NOMO-1 (cell line): ENCODE results near the gene JMJD1C.
"Not testable (repeated sequence)": the region's sequence is repeated elsewhere in the genome, so short reads cannot be mapped to it uniquely, and the experiment has no call there.

Experiments
- DNase-seq, 2 experiments: peaks; one replicate each; lab custom pipeline; 2025; ENCODE audit not compliant: unreplicated experiment in 2 of 2; lab: John Stamatoyannopoulos, UW

The JMJD1C gene

DNA sequence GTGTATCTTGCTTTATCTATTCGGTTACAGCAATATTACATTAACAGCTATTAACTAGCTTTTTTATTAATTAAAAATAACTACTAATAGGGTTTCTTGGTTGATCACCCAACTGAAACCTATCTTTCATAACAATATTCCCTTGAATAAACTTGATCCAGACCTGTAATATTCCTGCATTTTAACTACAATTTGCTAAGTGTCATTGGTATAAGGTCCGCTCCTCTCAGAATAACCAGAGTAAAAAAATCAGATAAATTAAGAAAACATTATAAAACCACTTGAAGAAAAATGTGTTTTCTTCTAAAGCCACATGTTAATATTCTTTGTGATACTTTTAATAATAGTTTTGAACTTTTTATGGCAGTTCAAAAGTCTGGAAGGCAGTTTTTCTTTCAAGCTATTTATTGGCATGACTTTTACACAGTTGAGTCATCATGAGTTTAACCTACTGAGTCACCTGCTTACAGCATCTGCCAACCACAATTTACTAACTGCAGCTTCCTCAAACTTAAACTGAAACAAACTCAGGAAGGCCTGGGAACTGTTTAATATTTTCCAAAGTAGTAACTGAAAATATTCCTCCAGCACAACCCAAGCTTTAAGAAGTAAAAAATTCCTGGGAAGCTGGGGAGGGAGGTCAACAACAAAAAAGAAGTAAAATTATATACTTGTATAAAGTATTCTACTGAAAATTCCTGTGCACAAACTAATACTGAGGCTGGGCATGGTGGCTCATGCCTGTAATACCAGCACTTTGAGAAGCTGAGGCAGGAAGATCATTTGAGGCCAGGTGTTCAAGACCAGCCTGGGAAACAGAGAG lies 229.5 kb downstream of the JMJD1C start:
- DNase-seq = peak; percentile 59 to 96

DNA sequence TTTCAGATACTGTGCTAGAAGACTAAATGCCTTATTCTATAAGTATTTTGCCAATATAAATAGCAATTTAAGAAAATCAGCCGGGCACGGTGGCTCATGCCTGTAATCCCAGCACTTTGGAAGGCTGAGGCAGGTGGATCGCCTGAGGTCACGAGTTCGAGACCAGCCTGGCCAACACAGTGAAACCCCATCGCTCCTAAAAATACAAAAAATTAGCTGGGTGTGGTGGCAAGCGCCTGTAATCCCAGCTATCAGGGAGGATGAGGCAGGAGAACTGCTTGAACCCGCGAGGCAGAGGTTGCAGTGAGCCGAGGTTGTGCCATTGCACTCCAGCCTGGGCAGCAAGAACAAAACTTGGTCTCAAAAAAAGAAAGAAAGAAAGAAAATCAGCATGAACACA lies 230.6 kb downstream of the JMJD1C start:
- DNase-seq = not testable (repeated sequence)

DNA sequence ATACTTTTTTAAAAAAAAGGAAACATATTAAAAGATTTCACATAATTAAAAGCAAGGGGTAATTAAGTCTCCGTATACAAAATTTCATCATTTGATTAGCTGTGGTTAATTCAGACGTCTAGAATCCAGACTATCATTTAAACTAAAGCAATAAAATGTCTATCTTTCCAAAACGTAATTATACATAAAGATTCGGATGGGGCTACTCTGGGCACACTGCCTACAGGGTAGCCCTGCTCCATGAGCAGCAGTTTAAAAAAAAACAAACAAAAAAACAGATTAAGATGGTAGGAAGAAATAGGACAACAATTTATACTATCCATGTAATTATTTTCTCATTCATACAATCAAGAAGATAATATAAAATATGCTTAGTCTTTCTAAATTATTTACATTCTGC lies 236.6 kb downstream of the JMJD1C start:
- DNase-seq = no peak

DNA sequence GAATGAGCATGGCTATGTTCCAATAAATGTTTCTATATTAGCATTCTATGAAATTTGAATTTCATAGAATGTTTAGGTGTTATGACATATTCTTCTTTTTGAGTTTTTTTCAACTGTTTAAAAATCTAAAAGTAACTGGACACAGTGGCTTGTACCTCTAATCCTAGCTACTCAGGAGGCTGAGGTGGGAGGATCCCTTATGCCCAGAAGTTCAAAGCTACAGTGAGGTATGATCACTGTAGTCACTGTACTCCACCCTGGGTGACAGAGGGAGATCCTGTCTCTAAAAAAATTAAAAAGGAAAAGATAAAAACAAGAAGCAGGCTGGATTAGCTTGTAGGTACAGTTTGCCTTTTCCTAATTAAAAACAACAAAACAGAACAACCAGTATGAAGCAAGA lies 237.5 kb downstream of the JMJD1C start:
- DNase-seq = no peak

DNA sequence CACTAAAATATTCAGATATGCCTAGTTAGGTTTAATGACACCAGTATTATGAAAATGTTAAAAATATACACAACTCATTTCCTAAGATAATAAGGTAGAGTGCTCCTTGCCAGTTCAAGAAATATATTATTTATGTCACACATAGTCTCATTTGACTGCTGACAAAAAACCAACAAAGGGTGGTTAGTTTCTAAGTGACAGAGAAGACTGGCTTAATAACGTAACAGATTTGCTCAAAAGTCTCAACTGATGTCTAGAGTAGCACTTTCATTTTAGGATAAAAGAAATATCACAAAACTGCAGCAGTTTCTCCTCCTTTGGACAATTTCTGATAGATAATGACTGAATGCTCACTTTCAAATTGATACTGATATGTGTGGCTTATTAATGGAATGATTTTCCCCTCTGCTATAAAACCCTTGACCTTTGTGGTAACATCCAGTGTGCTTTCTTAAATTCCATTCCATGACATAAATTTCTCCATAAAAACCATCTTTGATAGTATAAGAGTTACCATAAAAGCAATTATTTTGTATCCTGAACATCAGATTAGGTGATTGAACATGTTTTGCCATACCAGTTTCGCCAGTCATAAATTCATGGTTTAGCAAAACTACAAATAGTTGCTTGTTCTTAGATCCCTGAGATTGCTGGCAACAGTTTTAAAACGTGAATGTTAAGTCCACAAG lies 238.4 kb downstream of the JMJD1C start:
- no peak for DNase-seq

DNA sequence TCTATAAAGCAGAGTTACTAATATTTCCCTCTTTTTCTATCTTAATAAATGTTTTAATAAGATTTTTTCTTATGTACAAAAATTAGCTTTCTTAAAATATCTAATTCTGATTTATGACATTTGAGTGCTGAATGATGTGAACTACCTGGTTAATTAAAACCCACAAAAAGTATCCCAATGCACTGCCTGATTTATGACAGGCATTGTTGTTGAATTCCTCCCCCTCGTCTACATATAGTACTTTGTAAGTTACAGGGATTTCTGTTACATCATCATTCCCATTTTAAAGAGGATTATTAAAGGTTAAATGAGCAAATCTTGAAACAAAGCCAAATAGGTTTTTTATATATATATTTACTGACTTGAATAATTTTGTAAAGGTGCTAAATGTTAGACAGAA lies 241.5 kb downstream of the JMJD1C start:
- DNase-seq = no peak

DNA sequence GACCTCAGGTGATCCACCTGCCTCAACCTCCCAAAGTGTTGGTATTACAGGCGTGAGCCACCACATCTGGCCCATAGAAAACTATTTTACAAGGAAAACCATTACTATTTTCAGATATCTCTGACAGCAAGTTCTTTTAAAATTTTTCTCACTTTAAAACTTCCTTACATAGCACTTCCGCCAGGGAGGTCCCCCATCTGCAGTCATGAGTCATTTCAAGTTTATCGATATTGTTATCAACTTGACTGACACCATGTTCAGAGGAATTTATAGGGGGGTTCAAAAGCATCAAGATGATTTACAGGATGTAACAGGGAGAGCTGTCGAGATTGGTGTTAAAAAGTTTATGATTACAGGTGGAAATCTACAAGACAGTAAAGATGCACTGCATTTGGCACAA lies 243.8 kb downstream of the JMJD1C start:
- DNase-seq = no peak

DNA sequence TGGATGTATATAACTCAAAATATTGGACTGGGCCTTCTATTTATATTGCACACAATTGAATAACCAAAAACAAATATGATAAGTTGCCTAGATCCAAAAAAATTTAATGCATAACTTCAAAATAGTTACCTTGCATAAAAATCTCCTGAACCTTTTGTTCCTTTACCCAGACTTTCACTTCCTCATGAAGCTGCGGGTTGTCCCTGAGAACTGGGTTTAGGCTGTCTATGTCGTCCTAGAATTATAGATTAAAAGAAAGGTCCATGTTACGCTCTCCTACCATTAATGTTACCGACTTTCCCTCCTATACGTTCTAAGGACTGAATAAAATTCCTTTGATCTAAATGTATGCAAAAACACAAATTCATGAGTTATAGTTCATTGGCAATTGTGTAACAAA lies 246.0 kb downstream of the JMJD1C start:
- peak; percentile 53 to 83 for DNase-seq

DNA sequence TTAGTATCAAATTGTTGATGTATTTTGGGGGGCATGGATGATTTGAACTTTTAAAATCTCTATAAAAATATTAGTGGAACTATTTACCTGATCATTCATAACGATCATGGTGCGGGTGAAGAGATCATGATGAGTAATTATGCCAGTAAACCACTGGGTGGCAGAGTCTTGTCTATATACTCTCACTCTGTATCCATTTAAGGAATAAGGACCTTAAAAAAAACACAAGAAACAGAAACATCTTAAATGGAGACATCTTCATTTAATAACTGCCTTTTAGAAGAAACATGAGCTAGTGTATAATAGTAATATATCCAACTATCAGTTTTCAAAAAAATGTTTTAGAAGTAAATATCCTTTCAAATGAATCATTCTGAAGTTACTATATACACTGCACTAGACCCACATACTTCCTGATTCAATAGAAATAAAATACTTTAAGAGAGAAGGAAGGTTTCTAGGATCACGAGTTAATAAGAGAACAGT lies 248.6 kb downstream of the JMJD1C start:
- peak; percentile 22 to 76 for DNase-seq

DNA sequence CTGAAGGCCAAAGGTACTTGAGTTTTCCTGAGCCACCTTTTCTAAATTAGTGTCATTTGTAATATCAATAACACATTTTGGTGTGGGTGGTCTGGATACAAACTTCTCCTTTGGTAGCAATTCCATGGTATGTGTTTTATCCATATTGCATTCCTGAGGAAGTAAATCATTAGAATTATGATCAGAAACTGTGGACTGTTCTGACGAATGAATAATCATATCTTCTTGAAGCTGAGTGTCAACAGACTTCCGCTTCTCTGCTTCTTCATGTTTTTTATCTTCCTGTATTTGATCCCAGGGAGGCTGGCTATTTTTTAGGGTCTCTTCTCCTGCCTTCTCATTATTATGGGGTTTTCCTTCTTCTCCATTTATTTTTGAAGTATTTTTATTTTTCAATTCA lies 251.2 kb downstream of the JMJD1C start:
- peak in 1 of 2 experiments; percentile 60 for DNase-seq

DNA sequence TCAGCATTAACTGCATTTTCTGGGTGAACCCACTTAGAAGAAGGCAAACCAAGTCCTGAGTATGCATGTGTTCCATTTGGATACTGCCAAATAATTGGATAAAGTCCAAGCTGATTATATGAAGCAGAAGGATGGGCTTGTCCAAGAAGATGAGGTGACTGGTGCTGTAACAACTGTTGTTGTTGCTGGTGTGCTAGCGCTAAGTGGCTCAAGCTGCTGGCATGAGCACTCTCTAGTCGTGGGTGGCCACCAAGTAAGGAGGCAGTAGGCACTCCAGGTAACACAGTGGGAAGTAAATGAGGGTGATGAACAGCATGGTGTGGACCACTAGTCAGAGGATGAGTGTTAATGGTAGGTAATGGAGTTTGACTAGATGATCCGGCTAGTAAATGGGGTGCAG lies 252.3 kb downstream of the JMJD1C start:
- no peak for DNase-seq

DNA sequence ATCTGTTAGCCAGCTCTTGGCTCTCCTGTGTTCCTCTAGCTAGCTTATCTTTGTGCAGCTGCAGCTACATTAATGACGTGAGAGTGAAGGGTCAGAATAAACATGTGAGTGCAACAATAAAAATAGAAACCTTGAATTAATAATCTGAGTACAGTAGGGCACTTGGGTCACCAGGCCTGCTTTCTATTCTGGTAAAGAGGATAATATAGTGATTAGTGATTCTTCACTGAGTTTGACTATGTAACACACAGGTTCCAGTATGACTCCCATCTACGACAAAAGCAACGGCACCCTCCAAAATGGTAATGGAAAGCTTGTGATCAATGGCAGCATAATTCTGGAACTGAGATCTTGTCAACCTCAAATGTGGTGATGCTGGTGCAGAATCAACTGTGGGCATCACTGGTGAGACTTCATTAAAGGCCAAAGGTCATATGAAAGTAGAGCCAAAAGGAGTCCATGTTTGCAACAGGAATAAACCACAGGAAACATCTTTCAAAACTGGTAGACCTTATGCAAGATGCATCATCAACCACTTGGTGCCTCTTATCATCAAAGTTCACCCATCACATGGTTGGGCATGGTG lies 255.1 kb downstream of the JMJD1C start:
- no peak for DNase-seq

DNA sequence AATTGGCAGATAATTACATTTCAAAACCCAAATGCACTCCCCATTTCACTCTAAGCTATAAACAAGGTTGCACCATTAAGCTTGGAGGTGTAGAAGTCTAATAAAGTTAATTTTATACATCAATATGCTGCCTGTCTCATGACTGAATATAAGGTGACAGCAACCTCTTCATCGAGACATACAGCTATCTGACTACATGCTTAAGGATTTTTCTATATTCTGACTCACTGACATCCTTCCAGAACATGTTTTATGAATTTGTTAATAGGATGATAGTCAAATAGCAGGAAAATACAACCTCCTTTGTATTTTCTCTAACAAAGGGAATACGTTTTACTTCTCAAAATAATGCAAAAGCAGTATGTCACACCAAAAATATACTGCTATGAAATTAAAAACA lies 256.1 kb downstream of the JMJD1C start:
- no peak for DNase-seq

DNA sequence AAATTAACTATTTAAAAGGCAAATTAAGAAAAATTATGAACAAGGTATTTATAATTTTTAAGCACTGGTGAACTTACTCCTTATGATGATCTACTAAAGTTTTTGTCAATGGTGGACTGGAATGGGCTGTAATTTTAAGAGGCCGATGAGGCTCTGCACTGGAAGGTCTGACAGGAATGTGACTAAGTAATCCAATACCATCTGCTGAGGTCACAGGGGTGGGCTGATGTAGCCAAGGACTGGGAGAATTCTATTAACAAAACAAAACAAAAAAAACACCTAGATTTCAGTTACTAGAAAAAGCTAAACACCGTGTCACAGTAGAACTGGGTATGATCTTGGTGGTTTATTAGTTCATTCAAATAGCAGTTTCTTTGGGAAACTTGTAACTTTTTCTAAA lies 256.8 kb downstream of the JMJD1C start:
- no peak for DNase-seq

DNA sequence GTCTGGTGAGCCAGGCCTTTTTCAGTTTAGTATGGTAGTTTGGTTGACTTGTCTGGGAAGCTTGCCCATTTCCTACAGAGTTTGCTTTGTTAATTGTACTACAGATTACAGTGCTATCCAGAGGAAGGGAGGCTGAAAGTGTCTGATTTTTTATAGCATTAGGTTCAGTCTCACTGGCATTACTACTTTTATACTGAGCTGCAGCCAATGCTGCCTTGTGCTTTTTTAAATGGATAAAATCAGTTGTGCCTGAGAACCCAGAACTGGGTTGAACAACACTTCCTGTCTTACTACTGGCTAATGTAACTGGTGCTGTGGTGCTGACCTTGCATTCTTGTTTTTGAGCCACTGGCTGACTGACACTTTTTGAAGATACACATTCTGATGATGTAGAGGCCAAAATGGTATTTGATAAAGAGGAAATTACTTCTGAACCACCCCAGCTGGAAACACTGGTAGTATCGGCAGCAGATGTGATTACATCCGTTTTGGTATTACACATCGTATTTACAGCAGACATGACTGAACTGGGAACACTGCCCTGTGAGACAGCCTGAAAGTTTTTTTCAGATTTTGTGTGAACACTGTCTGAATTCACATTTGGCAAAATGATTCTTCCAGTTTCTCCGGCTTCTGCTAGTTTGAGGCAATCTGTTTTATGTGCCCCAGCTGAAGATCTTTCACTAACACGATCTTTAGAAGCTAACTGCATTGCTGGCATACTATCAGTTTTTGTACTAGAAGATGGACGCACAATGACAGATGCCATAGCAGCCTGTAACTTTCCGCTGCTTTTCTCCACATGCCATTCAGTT lies 258.6 kb downstream of the JMJD1C start:
- peak in 1 of 2 experiments; percentile 53 for DNase-seq

DNA sequence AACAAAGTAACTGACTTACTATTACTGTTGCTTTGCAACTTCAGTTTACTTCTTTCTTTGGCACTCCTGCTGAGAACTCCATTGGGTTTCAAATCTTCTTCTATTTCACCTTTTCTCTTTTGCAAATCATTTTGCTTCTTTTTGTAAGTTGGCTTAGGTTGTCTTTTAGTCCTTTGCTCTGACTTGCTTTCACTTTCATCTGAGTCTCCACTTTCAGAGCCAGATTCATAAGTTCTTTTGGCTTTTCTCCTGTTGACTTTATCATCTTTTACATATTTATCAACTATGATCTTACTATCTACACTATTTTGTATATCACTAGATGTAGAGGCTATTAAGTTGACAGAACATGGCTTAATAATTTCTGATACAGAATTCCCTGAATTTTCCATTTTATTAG lies 259.2 kb downstream of the JMJD1C start:
- no peak for DNase-seq

DNA sequence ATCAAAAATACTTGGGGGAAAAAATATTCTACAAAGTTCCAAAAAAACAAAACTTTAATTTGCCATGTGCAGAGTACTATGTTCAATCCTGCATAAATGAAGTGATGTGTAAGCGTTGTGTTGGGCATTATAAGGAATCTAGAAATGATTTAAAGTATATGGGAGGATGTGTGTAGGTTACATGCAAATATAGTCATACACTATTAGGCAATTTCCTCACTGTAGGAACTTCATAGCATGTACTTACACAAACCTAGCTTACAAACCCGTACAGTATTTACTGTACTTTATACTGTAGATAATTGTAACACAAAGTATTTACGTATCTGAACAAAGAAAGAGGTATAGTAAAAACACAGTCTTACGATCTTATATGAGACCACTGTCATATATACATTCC lies 260.4 kb downstream of the JMJD1C start:
- peak in 1 of 2 experiments; percentile 29 for DNase-seq

DNA sequence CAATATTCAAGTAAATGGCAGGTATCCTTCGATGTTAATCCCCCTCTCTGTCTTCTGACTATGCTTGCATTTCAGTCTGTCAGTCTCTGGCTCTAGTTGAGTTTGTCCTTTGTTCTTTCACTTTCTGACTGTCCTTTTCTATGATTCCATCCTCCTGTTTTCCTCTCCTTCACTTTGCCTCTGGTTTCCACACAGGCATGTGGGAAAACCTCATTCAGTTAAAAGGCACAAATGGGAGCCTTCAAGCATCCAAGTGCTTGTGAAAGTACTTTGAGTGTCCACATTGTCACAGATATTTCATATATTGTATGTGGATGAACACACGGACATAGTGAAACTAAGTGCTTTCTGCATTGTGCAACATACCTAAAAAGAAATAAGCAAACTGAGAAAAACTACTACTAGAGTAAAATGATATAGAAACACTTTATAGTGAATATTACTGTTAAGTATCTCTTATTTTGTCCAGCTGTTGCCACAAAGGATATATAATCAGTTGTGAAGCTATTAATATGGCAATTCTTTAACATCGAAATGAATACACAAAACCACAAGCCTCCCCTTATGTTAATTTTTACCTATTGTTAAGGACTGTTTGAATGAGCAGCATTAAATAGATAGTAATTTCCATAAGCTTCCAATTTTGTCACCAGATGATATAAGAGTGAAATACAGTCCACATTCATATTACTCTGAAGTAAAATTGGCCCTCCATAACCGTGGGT lies 260.9 kb downstream of the JMJD1C start:
- DNase-seq = no peak

DNA sequence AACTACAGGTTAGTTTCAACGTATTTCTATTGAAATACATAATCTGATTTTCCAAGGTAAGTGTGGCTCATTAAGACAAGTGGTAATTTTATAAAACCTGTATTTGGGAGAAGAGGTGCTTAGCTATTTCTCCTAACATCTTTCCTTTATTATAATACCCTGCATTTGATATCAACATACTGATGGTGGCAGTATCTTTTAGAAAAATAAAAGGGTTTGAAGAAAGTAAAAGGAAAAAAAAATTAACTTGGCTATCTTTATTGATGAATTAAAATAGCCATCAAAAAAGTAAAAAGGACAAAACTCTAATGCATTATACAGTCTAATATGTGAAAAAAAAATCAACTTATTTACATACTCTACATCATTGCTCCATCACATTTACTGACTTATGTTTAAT lies 264.7 kb downstream of the JMJD1C start:
- DNase-seq = no peak

DNA sequence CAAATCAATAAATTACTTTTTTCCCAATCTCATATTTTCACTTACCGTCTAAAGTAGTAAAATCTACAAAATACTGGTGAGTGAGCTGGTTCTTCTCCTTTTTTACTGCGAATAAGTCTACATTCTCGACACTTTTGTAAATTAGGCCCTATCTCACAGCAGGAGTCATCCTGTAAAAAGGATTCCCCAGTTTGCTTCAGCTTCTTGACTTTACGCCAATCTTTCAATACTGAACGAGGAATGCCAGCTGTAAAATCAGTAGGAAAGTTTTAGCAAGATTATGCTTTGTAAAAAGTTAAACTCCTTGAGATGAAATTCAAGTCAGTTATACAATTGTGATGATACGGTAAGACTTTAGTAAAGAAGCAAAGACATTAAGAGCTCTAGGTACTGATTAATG lies 265.3 kb downstream of the JMJD1C start:
- DNase-seq = no peak
